Measurements from ENCODE around the gene AHRR. TPM values are rescaled to one million over a fixed set of nuclear protein-coding genes. Genes with fewer than 3 reads are reported as not detected.

AHRR gene
- total and polyA plus RNA-seq, 3 donors from 2014 or later = 36.9 to 68.5 (median 43.4) TPM

GRCh38 chr5:329768-330167 is 8.3 kb downstream of the AHRR start:
- WGBS, 2 donors = 86 to 89% methylated on average over 1 of the region's 1 CpG
- intact Hi-C loops (cut with DNase I; ENCODE audit: low total_unique reads) = loop anchor here (10.0 kb wide), 1 partner anchor 85 kb away; no protein-coding TSS in a partner anchor

GRCh38 chr5:332843-333242 is 11.3 kb downstream of the AHRR start:
- H3K27ac ChIP-seq = no peak overlapping the region
- H3K4me3 ChIP-seq = no peak overlapping the region
- intact Hi-C loops (cut with DNase I; ENCODE audit: low total_unique reads) = loop anchor here (10.0 kb wide), 1 partner anchor 82 kb away; no protein-coding TSS in a partner anchor
- H3K4me1 ChIP-seq = no peaks in the 10 kb centered on the region
- WGBS, 2 donors = 91 to 94% methylated on average over 5 of the region's 5 CpGs
- no peak for DNase-seq
- TF ChIP-seq POLR2A (IDR thresholded peaks at IDR 0.05) = no peak
- H3K27me3 ChIP-seq = no peaks in the 10 kb centered on the region
- no peaks in the 10 kb centered on the region for H3K9me3 ChIP-seq
- H3K36me3 ChIP-seq (ENCODE audit: low read depth, missing control alignments) = no peaks in the 10 kb centered on the region

More at GRCh38 chr5:329768-330167, 8.3 kb downstream of the AHRR start:
- no peaks in the 10 kb centered on the region for H3K9me3 ChIP-seq
- H3K27ac ChIP-seq = no peak overlapping the region
- TF ChIP-seq POLR2A (IDR thresholded peaks at IDR 0.05) (no peak), CTCF (IDR thresholded peaks at IDR 0.05) (no peak)
- no peak overlapping the region for H3K4me3 ChIP-seq
- H3K36me3 ChIP-seq (ENCODE audit: low read depth, missing control alignments) = no peaks in the 10 kb centered on the region
- DNase-seq = no peak
- H3K4me1 ChIP-seq = no peaks in the 10 kb centered on the region
- no peaks in the 10 kb centered on the region for H3K27me3 ChIP-seq

GRCh38 chr5:333945-334344 is 12.4 kb downstream of the AHRR start:
- H3K4me3 ChIP-seq = no peak overlapping the region
- DNase-seq = no peak
- no peaks in the 10 kb centered on the region for H3K27me3 ChIP-seq
- intact Hi-C loops (cut with DNase I; ENCODE audit: low total_unique reads) = loop anchor here (10.0 kb wide), 1 partner anchor 81 kb away; no protein-coding TSS in a partner anchor
- 93 to 96% methylated on average over 2 of the region's 2 CpGs for WGBS, 2 donors
- no peaks in the 10 kb centered on the region for H3K9me3 ChIP-seq
- TF ChIP-seq POLR2A (IDR thresholded peaks at IDR 0.05) (no peak), CTCF (IDR thresholded peaks at IDR 0.05) (no peak)
- no peak overlapping the region for H3K27ac ChIP-seq
- no peaks in the 10 kb centered on the region for H3K4me1 ChIP-seq
- H3K36me3 ChIP-seq (ENCODE audit: low read depth, missing control alignments) = no peaks in the 10 kb centered on the region

GRCh38 chr5:334903-335739 is 13.6 kb downstream of the AHRR start:
- Histone ChIP-seq H3K9me3 (no peaks in the 10 kb centered on the region), H3K36me3 (ENCODE audit: low read depth, missing control alignments) (no peaks in the 10 kb centered on the region), H3K4me3 (no peak overlapping the region), H3K27ac (no peak overlapping the region), H3K27me3 (no peaks in the 10 kb centered on the region), H3K4me1 (no peaks in the 10 kb centered on the region)
- intact Hi-C loops (cut with DNase I; ENCODE audit: low total_unique reads) = loop anchor here (10.0 kb wide), 1 partner anchor 80 kb away; no protein-coding TSS in a partner anchor
- 84 to 100% methylated on average over 2 to 5 of the region's 5 CpGs for WGBS, 2 donors
- no peak for TF ChIP-seq CTCF (IDR thresholded peaks at IDR 0.05)
- TF ChIP-seq POLR2A (IDR thresholded peaks at IDR 0.05) = no peak
- DNase-seq = no peak

- Histone ChIP-seq H3K27me3 (no peaks in the 10 kb centered on the region), H3K36me3 (ENCODE audit: low read depth, missing control alignments) (no peaks in the 10 kb centered on the region), H3K4me3 (no peak overlapping the region), H3K4me1 (no peaks in the 10 kb centered on the region), H3K27ac (no peak overlapping the region), H3K9me3 (no peaks in the 10 kb centered on the region)
- TF ChIP-seq POLR2A (IDR thresholded peaks at IDR 0.05) (no peak), CTCF (IDR thresholded peaks at IDR 0.05) (no peak)
- 98 to 100% methylated on average over 3 of the region's 3 CpGs for WGBS, 2 donors
- no peak for DNase-seq
- intact Hi-C loops (cut with DNase I; ENCODE audit: low total_unique reads) = loop anchor here (10.0 kb wide), 1 partner anchor 79 kb away; no protein-coding TSS in a partner anchor
These were observed 14.2 kb downstream of the AHRR start for GRCh38 chr5:335740-336038.
